GM12878 (cell line): ENCODE measurements around the gene ITGA1. TPM values are rescaled to one million over a fixed set of nuclear protein-coding genes. Genes with fewer than 3 reads are reported as not detected.

Experiments
- ATAC-seq: fragments of 200-7000 bp; cut with Tn5 transposase; 3 replicates; pipeline ENCODE4 v1.9.1; 2020; ENCODE audit warnings: mild to moderate bottlenecking, moderate library complexity
- BruUV-seq: library from RNA; stranded (reverse); fragments of 400-500 nt; replicated peaks from 2 replicates; lab custom pipeline; 2021; lab: Mats Ljungman, UMichigan
- CTCF ChIA-PET: fragments of 300-600 bp; sonication (Branson Sonifier 250); formaldehyde crosslinking; extraction: SDS; loops from one replicate; lab custom pipeline; 2021; ENCODE audit warnings: inconsistent platforms; lab: Yijun Ruan, JAX
- POLR2A ChIA-PET: fragments of 350-600 bp; formaldehyde crosslinking; extraction: SDS; loops from one replicate; lab custom pipeline; 2021; ENCODE audit warnings: inconsistent platforms; lab: Charles Lee
- RAD21 ChIA-PET: fragments of 300-600 bp; sonication (Branson Sonifier 250); formaldehyde crosslinking; loops from one replicate; lab custom pipeline; 2023; ENCODE audit warnings: antibody characterized with exemption; ENCODE audit not compliant: unreplicated experiment; lab: Charles Lee
- SMC1A ChIA-PET: fragments of 300-600 bp; sonication (Branson Sonifier 250); formaldehyde crosslinking; loops from one replicate; lab custom pipeline; 2023; ENCODE audit not compliant: unreplicated experiment, uncharacterized antibody; lab: Charles Lee
- DNase-seq: peaks from one replicate; pipeline ENCODE4 v3.0.0-alpha.2; 2011; ENCODE audit warnings: low read depth, low spot score
- FAIRE-seq: peaks from 3 replicates; lab custom pipeline; 2011; peaks lifted over from hg19 to GRCh38; lab: Jason Lieb, UNC
- H2AFZ ChIP-seq: 2 replicates; pipeline ENCODE4 v1.6.0; 2011; ENCODE audit warnings: low read depth, low read length, control low read depth; ENCODE audit not compliant: control insufficient read depth
- H3K27ac ChIP-seq: 2 replicates; pipeline ENCODE4 v1.5.1; 2011; ENCODE audit warnings: control low read depth; ENCODE audit not compliant: control insufficient read depth, insufficient read depth
- H3K27me3 ChIP-seq, 2 experiments: replicated peaks in 1 of 2; 2 replicates each; pipeline versions ENCODE4 v1.6.0 to v1.6.1; 2011; ENCODE audit warnings: low read length in 1 of 2; ENCODE audit not compliant: control insufficient read depth in 2 of 2, insufficient read depth in 2 of 2
- H3K36me3 ChIP-seq, 2 experiments: 2 replicates each; pipeline ENCODE4 v1.5.1; 2011; ENCODE audit warnings: low read length in 1 of 2; ENCODE audit not compliant: control insufficient read depth in 2 of 2, insufficient read depth in 2 of 2
- H3K4me1 ChIP-seq: 2 replicates; pipeline ENCODE4 v1.6.1; 2011; ENCODE audit warnings: mild to moderate bottlenecking, low read length, moderate library complexity, mixed read lengths; ENCODE audit not compliant: control insufficient read depth, insufficient read depth
- H3K4me2 ChIP-seq: 2 replicates; pipeline ENCODE4 v1.6.0; 2011; ENCODE audit warnings: control low read depth; ENCODE audit not compliant: control insufficient read depth, insufficient read depth
- H3K4me3 ChIP-seq: fragments of 200-600 bp; sonication (generic); 2 replicates; pipeline ENCODE4 v1.5.1; 2016
- H3K79me2 ChIP-seq: 2 replicates; pipeline ENCODE4 v1.6.0; 2011; ENCODE audit warnings: low read length; ENCODE audit not compliant: control insufficient read depth, insufficient read depth
- H3K9ac ChIP-seq: 2 replicates; pipeline ENCODE4 v1.8.0; 2011; ENCODE audit warnings: low read length, control low read depth, mixed read lengths; ENCODE audit not compliant: control insufficient read depth, insufficient read depth
- H3K9me3 ChIP-seq: replicated peaks from 3 replicates; pipeline ENCODE4 v1.5.1; 2011; ENCODE audit warnings: mild to moderate bottlenecking, low read length; ENCODE audit not compliant: control insufficient read depth, insufficient read depth
- H4K20me1 ChIP-seq: 2 replicates; pipeline ENCODE4 v1.6.0; 2011; ENCODE audit not compliant: control insufficient read depth, insufficient read depth
- EED ChIP-seq: sonication (generic); IDR thresholded peaks from 2 replicates; pipeline ENCODE4 v1.6.1; 2016; ENCODE audit warnings: antibody characterized with exemption, low read depth
- POLR2A ChIP-seq: IDR thresholded peaks from 2 replicates; pipeline ENCODE4 v1.6.1; 2011; ENCODE audit warnings: low read depth, mild to moderate bottlenecking, low read length
- POLR2AphosphoS2 ChIP-seq: IDR thresholded peaks from 2 replicates; pipeline ENCODE4 v1.6.1; 2011; ENCODE audit warnings: low read depth, mild to moderate bottlenecking, low read length, improper control_type of control experiment, moderate library complexity
- SIX5 ChIP-seq: IDR thresholded peaks from 2 replicates; pipeline ENCODE4 v1.6.1; 2011; ENCODE audit warnings: mild to moderate bottlenecking, low read depth, low read length, moderate library complexity; ENCODE audit not compliant: severe bottlenecking
- ZNF622 ChIP-seq: fragments of 450-650 bp; IDR thresholded peaks from 2 replicates; pipeline ENCODE4 v1.6.1; 2017; ENCODE audit warnings: mild to moderate bottlenecking, inconsistent platforms
- ZSCAN29 ChIP-seq: fragments of 450-650 bp; IDR thresholded peaks from 2 replicates; pipeline ENCODE4 v1.6.1; 2017; ENCODE audit warnings: mild to moderate bottlenecking, moderate library complexity
- WGBS: methylation state at CpG from one replicate; pipeline ENCODE4 v1.1.6; 2016; ENCODE audit warnings: low lambda C conversion rate; ENCODE audit not compliant: insufficient replicate concordance, insufficient coverage; ENCODE audit errors: missing lambda C conversion rate; 5-methylcytosine and 5-hydroxymethylcytosine counted together
- in situ Hi-C: fragments of 300-500 bp; cut with MboI; formaldehyde crosslinking; loops from 9 replicates; pipeline ENCODE4 v1.14.3; 2018; ENCODE audit warnings: mixed read lengths
- intact Hi-C: fragments of 100-400 bp; cut with micrococcal nuclease; formaldehyde crosslinking; loops from one replicate; pipeline ENCODE4 v1.14.2; 2022; ENCODE audit not compliant: unreplicated experiment
- polyA plus RNA-seq, 11 experiments: library from polyadenylated mRNA; depleted of rRNA in 4 of 11; unstranded in 6 of 11; stranded (reverse) in 5 of 11; fragments of >200 nt; fragmentation: Nextera tagmentation in 4 of 11; fragmentation: Illumina TruSeq in 1 of 11; extraction: Ambion mirVana in 4 of 11; extraction: Trizol in 1 of 11; gene quantifications; 1 replicate in 1 of 11; 2 replicates in 10 of 11; pipeline versions ENCODE4 v1.2.1 to v1.2.3, GENCODE V29; 2011 to 2016; ENCODE audit warnings: inconsistent platforms in 2 of 11, missing spikeins in 2 of 11, low read depth in 1 of 11
- total RNA-seq, 4 experiments: library from RNA; depleted of rRNA in 3 of 4; stranded (reverse); fragments of >200 nt in 3 of 4; fragmentation: Illumina TruSeq in 1 of 4; extraction: Trizol in 1 of 4; gene quantifications; 2 replicates each; pipeline versions ENCODE4 v1.2.1 to v1.2.3, GENCODE V29; 2013 to 2021

The ITGA1 gene
- total and polyA plus RNA-seq, 10 of the 15 experiments (the other 5 are each of a cell fraction or from before 2014, with no cell fraction given) = 0.02 to 0.56 (median 0.19) TPM

DNA sequence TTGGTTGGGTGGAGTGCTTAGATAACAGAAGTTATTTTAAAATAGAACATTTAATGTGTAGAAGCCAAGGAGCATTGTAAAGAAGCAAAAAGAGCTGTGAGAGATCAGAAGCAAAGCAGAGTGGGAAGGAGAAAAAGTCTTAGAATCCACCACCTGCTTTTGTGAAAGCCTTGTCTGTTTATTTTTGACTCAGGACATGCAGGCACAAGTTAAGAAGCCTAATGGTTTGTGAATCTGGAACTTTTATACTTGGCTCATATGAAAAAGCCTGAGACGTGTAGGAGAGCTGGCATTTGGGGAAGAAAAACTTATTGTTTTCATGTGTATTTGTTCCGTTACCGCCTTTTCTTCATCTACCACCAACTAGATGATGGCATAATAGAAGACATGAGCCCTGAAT is 163.0 kb downstream of the ITGA1 start:
- Histone ChIP-seq H3K36me3 (no peaks in the 10 kb centered on the region), H3K79me2 (no peaks in the 10 kb centered on the region)
- no peak for DNase-seq
- CTCF ChIA-PET = interaction anchor here (0.6 to 6.1 kb wide), 6 partner anchors 84 to 1011 kb away, joined by 3 to 127 read pairs (median 22); partner anchors contain the start of gene MOCS2
- TF ChIP-seq EED = no peak
- no peak for TF ChIP-seq POLR2AphosphoS2
- TF ChIP-seq, all 136 proteins: peak for 0
- H3K4me3 ChIP-seq = no peak overlapping the region
- no peak overlapping the region for H3K4me2 ChIP-seq
- no peaks in the 10 kb centered on the region for H3K4me1 ChIP-seq
- intact Hi-C loops = no loop called here
- in situ Hi-C loops = no loop called here
- ChIA-PET SMC1A (interaction anchor here (1.0 to 1.6 kb wide), 2 partner anchors 13 to 149 kb away, joined by 4 to 6 read pairs; no protein-coding TSS in a partner anchor), POLR2A (no interaction called here), RAD21 (interaction anchor here (2.6 to 4.0 kb wide), 2 partner anchors 85 to 146 kb away, joined by 14 to 49 read pairs; no protein-coding TSS in a partner anchor)
- no peak overlapping the region for H3K9ac ChIP-seq
- no peaks in the 10 kb centered on the region for H3K9me3 ChIP-seq
- H3K27me3 ChIP-seq = no peaks in the 10 kb centered on the region
- no peak overlapping the region for H3K27ac ChIP-seq
- H4K20me1 ChIP-seq = no peaks in the 10 kb centered on the region
- WGBS = 73% methylated on average over 3 of the region's 3 CpGs
- no peak overlapping the region for H2AFZ ChIP-seq
- no TSS peak for BruUV-seq
- ATAC-seq (no peak), FAIRE-seq (no peak)

DNA sequence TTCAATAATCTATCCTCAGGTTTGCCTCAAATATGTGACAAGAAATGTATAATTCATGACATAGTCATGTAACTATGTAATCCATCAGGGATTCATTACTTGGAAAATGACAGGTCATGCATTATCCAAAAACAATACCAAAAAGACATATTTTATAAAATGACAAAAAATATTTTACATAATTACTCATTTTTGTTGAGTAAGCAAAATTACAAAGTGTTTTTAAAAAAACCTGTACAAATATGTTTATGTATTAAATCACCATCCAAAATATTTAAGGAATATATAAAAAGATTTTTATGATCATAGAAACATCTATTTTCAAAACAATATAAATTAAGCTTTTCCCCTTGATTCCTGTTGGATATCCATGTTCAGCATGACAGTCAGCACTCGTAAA is 164.8 kb downstream of the ITGA1 start:
- ATAC-seq = no peak
- intact Hi-C loops = no loop called here

More for the DNA sequence above, 164.8 kb downstream of the ITGA1 start:
- no peak for TF ChIP-seq POLR2A
- TF ChIP-seq SIX5 = no peak
- TF ChIP-seq ZSCAN29 = no peak
- no peak for TF ChIP-seq ZNF622
- Histone ChIP-seq H2AFZ (no peak overlapping the region), H3K9ac (no peak overlapping the region), H3K4me2 (no peak overlapping the region), H3K27ac (no peak overlapping the region), H3K79me2 (no peaks in the 10 kb centered on the region), H3K27me3 (no peaks in the 10 kb centered on the region), H3K36me3 (no peaks in the 10 kb centered on the region), H3K4me3 (no peak overlapping the region), H3K9me3 (no peaks in the 10 kb centered on the region), H4K20me1 (no peaks in the 10 kb centered on the region), H3K4me1 (no peaks in the 10 kb centered on the region)
- ChIA-PET POLR2A (no interaction called here), CTCF (interaction anchor here (0.6 to 1.0 kb wide), 2 partner anchors 140 to 1560 kb away, joined by 3 to 4 read pairs; no protein-coding TSS in a partner anchor), RAD21 (interaction anchor here (1.0 kb wide), 1 partner anchor 145 kb away, joined by 3 read pairs; no protein-coding TSS in a partner anchor), SMC1A (interaction anchor here (0.7 to 1.1 kb wide), 3 partner anchors 23 to 148 kb away, joined by 3 to 4 read pairs (median 3); no protein-coding TSS in a partner anchor)
- no peak for FAIRE-seq
- DNase-seq = no peak
- WGBS = 0% methylated on average over 1 of the region's 1 CpG
- in situ Hi-C loops = no loop called here
- BruUV-seq = no TSS peak
